Transverse colon (tissue), 4 donors: Measurements from ENCODE around the gene MAPK8IP2. TPM values are rescaled to one million over a fixed set of nuclear protein-coding genes. Genes with fewer than 3 reads are reported as not detected.

Source experiments
- DNase-seq: peaks from one replicate; pipeline ENCODE4 v3.0.0-alpha.2; 2019
- H3K27ac ChIP-seq, 4 donors: fragments of 200-600 bp; sonication (generic); 2 replicates each; pipeline ENCODE4 v1.5.1; 2016 to 2018; ENCODE audit warnings: inconsistent platforms in 4 of 4
- H3K27me3 ChIP-seq: fragments of 200-600 bp; sonication (generic); 2 replicates; pipeline ENCODE4 v1.5.1; 2017; ENCODE audit warnings: inconsistent platforms
- H3K36me3 ChIP-seq, 4 donors: fragments of 200-600 bp; sonication (generic); 2 replicates each; pipeline ENCODE4 v1.5.1; 2017 to 2019; ENCODE audit warnings: inconsistent platforms in 4 of 4
- H3K4me1 ChIP-seq, 4 donors: fragments of 200-600 bp; sonication (generic); 2 replicates each; pipeline ENCODE4 v1.5.1; 2017 to 2020; ENCODE audit warnings: inconsistent platforms in 4 of 4
- H3K4me3 ChIP-seq, 4 donors: fragments of 200-600 bp; sonication (generic); 1 replicate in 1 of 4; 2 replicates in 3 of 4; pipeline versions ENCODE4 v1.5.1 to v1.6.1; 2017 to 2019; ENCODE audit warnings: inconsistent platforms in 4 of 4
- H3K9me3 ChIP-seq, 2 donors: fragments of 200-600 bp; sonication (generic); 2 replicates each; pipeline ENCODE4 v1.5.1; 2017 to 2019; ENCODE audit warnings: inconsistent platforms in 2 of 2
- EP300 ChIP-seq: sonication (generic); formaldehyde crosslinking; IDR thresholded peaks from one replicate; pipeline ENCODE4 v1.6.1; 2017; ENCODE audit warnings: antibody characterized with exemption, low read depth
- POLR2A ChIP-seq: fragments of 450-650 bp; IDR thresholded peaks from one replicate; pipeline ENCODE4 v1.6.1; 2016; ENCODE audit warnings: antibody characterized with exemption, mild to moderate bottlenecking, moderate library complexity
- POLR2AphosphoS5 ChIP-seq, 3 donors: sonication (generic); formaldehyde crosslinking; IDR thresholded peaks; one replicate each; pipeline ENCODE4 v1.6.1; 2016; ENCODE audit warnings: antibody characterized with exemption in 3 of 3
- WGBS, 2 donors: methylation state at CpG; one replicate each; pipeline ENCODE4 v1.1.5; 2018; ENCODE audit warnings: low coverage in 1 of 2; 5-methylcytosine and 5-hydroxymethylcytosine counted together
- in situ Hi-C, 4 donors: fragments of 200-750 bp; cut with MboI; loops; one replicate each; pipeline versions ENCODE4 v1.15.0 to v1.15.1; 2017; ENCODE audit warnings: low sequenced_read_pairs in 3 of 4, low pct_ligation_motif_present in 1 of 4, low pct_unique_long_range_greater_than_20kb in 1 of 4
- intact Hi-C: fragments of 100-400 bp; cut with DNase I; formaldehyde crosslinking; loops from one replicate; pipeline ENCODE4 v1.15.1; 2023; ENCODE audit warnings: low total_unique reads
- total RNA-seq, 4 donors: library from RNA; depleted of rRNA; stranded (reverse); fragments of >200 nt; gene quantifications; one replicate each; pipeline ENCODE4 v1.1.0, GENCODE V29; 2016
- TF ChIP-seq, protein P1 (sequence below), 5 experiments: fragments of 200-600 bp in 3 of 5; fragments of 450-650 bp in 2 of 5; sonication (generic) in 3 of 5; IDR thresholded peaks; 1 replicate in 2 of 5; 2 replicates in 3 of 5; pipeline ENCODE4 v1.5.1; 2016 to 2017; ENCODE audit warnings: antibody characterized with exemption in 5 of 5, inconsistent platforms in 3 of 5, mild to moderate bottlenecking in 2 of 5, moderate library complexity in 1 of 5

The MAPK8IP2 gene
- total RNA-seq, 4 donors from 2014 or later = 1.1 to 3.4 (median 1.8) TPM

DNA sequence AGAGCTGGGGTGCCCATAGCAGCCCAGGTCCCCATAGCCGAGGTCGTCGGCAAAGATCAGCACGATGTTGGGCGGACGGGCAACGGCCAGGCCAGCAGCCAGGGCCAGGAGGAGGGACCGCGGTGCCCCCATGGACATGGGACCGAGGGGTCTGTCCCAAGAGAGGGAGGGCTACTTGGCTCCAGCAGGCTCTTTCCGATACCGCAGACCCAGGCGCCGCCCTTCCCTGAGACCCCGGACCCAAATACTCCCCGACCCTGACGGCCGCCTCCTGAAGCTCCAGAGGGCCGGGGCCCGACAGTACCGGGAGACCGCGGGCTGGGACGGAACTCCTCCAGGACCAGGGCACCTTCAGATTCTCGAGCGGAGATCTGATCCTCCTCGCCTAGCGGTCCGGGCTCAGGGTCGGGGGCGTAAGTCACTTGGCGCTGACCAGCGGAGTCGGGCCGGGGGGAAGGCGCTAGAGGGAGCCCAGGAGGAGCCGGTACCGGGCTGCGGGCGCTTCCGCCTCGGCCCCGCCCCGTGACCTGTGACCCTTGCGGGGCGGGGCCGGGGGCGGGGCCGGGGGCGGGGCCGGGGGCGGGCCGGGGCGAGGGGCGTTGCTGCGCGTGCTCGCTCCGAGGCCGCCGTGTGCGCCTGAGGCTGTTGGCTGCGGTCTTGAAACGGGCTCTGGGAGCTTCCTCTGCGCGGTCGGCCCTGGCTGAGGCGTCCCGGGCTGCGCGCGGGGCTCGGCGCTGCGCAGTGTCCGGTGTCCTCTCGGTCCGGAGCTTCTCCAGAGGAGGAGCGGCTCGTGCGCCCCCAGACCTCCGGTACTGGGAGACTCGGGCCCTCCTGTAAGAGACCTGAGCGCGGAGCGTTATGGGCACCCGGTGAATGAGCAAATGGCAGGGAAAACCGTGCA is 27.3 kb downstream of the MAPK8IP2 start, which contains the start of gene ARSA:
Gene ARSA (minus strand): TSS at position 511 of the 901 bp plus-strand sequence. CDS start 373 bp downstream, at position 138.
- Histone ChIP-seq H3K9me3 (no peaks in the 10 kb centered on the region), H3K27ac (peak within 1 kb of the TSS; percentile 81 to 89 (median 84)), H3K4me1 (peaks cover 6 to 25% (median 16%) of the 10 kb centered on the region in 4 donors), H3K36me3 (no peaks in the 10 kb centered on the region), H3K4me3 (peak within 1 kb of the TSS; percentile 55 to 90 (median 77)), H3K27me3 (no peaks in the 10 kb centered on the region)
- intact Hi-C loops (no loop called here), in situ Hi-C loops (no loop called here)
- TF ChIP-seq, protein P1, sequence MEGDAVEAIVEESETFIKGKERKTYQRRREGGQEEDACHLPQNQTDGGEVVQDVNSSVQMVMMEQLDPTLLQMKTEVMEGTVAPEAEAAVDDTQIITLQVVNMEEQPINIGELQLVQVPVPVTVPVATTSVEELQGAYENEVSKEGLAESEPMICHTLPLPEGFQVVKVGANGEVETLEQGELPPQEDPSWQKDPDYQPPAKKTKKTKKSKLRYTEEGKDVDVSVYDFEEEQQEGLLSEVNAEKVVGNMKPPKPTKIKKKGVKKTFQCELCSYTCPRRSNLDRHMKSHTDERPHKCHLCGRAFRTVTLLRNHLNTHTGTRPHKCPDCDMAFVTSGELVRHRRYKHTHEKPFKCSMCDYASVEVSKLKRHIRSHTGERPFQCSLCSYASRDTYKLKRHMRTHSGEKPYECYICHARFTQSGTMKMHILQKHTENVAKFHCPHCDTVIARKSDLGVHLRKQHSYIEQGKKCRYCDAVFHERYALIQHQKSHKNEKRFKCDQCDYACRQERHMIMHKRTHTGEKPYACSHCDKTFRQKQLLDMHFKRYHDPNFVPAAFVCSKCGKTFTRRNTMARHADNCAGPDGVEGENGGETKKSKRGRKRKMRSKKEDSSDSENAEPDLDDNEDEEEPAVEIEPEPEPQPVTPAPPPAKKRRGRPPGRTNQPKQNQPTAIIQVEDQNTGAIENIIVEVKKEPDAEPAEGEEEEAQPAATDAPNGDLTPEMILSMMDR (IDR thresholded peaks at IDR 0.05) = peak in 4 of 5 experiments; percentile 7 to 36 (median 28)
- TF ChIP-seq EP300 (no peak), POLR2AphosphoS5 (IDR thresholded peaks at IDR 0.05) (peak; percentile 52 to 77 (median 77)), POLR2A (peak; percentile 60)
- 2% methylated on average over 42 of the region's 88 CpGs; no CpG with 5 or more reads in 1 of the 2 donors for WGBS, 2 donors
- peak; percentile 86 for DNase-seq

DNA sequence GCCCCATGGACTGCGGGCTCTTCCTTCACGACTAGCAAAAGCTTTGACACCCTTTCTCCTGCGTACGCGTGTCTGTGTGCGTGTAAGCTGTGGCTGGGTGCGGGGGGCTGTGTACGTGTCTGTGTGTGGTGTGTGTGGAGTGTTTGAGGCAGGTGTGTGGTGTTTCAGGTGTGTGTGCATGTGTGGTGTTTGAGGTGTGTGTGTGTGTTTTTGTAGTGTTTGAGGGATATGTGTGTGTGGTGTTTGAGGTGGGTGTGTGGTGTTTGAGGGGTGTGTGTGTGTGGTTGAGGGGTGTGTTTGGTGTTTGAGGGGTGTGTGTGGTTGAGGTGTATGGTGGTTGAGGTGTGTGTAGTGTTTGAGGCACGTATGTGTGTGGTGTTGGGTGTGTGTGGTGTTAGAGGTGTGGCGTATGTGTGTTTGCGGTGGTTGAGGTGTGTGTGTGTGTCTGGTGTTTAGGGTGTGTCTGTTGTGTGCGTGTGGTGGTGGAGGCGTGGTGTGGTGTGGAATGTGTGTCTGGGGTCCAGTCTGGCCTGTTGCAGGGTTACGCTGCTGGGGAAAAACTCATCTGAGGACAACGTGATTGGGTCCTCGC is 28.0 kb downstream of the MAPK8IP2 start:
- 22 to 34% methylated on average over 7 to 15 of the region's 16 CpGs for WGBS, 2 donors
- peak overlapping the region; percentile 81 to 89 (median 84) for H3K27ac ChIP-seq
- H3K9me3 ChIP-seq = no peaks in the 10 kb centered on the region
- DNase-seq = no peak
- H3K4me1 ChIP-seq = peaks cover 6 to 21% (median 16%) of the 10 kb centered on the region in 4 donors
- intact Hi-C loops = no loop called here
- H3K4me3 ChIP-seq = peak overlapping the region; percentile 55 to 90 (median 73)
- no peaks in the 10 kb centered on the region for H3K27me3 ChIP-seq
- no peak for TF ChIP-seq POLR2A
- no peak for TF ChIP-seq POLR2AphosphoS5 (IDR thresholded peaks at IDR 0.05)
- no peaks in the 10 kb centered on the region for H3K36me3 ChIP-seq
- in situ Hi-C loops = no loop called here

DNA sequence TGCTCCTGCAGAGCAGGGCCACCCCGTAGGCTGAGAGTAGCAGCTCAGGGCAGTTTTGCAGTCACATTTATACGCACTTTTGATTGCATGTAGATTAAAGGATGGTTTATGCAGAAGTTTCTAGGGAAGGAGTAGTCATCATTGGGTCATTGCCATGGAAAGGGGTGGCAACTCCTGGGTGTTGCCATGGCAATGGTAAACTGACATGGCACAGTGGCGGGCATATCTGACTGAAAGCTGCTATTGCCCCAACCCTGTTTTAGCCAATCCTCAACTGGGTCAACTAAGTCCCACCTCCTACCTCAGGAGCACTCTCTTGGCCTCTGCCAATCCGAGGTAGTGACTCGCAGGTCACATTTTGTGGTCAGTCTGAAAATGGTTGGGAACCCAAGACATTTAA is 29.8 kb downstream of the MAPK8IP2 start:
- DNase-seq = no peak
- H3K4me1 ChIP-seq = peaks cover 6 to 21% (median 16%) of the 10 kb centered on the region in 4 donors
- H3K4me3 ChIP-seq = no peak overlapping the region
- intact Hi-C loops = no loop called here
- H3K27ac ChIP-seq = no peak overlapping the region
- no peak for TF ChIP-seq POLR2A
- no peak for TF ChIP-seq POLR2AphosphoS5 (IDR thresholded peaks at IDR 0.05)
- TF ChIP-seq, protein P1 (IDR thresholded peaks at IDR 0.05) = no peak
- TF ChIP-seq EP300 = no peak
- no peaks in the 10 kb centered on the region for H3K36me3 ChIP-seq
- no peaks in the 10 kb centered on the region for H3K27me3 ChIP-seq
- 91 to 95% methylated on average over 4 to 5 of the region's 5 CpGs for WGBS, 2 donors
- in situ Hi-C loops = no loop called here
- no peaks in the 10 kb centered on the region for H3K9me3 ChIP-seq

DNA sequence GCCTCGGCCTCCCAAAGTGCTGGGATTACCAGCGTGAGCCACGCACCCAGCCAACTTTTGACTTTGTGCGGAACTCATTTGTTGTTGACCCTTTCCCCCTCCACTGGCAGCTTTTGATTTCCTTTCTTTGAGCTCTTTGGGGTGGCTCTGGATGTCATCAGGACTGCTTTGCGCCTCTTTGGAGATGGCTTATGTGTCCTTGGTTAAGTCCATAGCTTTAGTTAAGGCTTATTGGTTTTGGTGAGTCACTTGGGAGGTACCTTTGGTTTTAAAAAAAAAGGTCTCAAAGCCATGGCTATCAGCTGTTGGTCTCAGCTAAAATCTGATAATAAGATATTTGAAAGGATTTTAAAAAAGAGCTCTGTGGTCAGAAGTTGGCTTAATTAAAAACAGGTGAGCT is 32.5 kb downstream of the MAPK8IP2 start:
- DNase-seq = no peak
- Histone ChIP-seq H3K27ac (no peak overlapping the region), H3K4me3 (no peak overlapping the region), H3K36me3 (no peaks in the 10 kb centered on the region), H3K4me1 (peaks cover 5 to 9% (median 7%) of the 10 kb centered on the region in 4 donors), H3K9me3 (no peaks in the 10 kb centered on the region), H3K27me3 (no peaks in the 10 kb centered on the region)
- TF ChIP-seq, protein P1 (IDR thresholded peaks at IDR 0.05) = no peak
- no peak for TF ChIP-seq POLR2AphosphoS5 (IDR thresholded peaks at IDR 0.05)
- TF ChIP-seq POLR2A = no peak
- TF ChIP-seq EP300 = no peak
- in situ Hi-C loops = no loop called here
- intact Hi-C loops = no loop called here
- 89 to 100% methylated on average over 1 to 5 of the region's 5 CpGs for WGBS, 2 donors
